Activated naive CD4-positive, alpha-beta T cell treated with anti-CD3 and anti-CD28 coated beads, Interleukin-2, amount 50 U/mL, for 16 hours (primary cell): ENCODE measurements around the gene GSG1L.

Experiments
- DNase-seq: peaks from one replicate; pipeline ENCODE4 v3.0.0-alpha.2; 2020

Gene GSG1L

GRCh38 chr16:27805828-27806351, 257.6 kb downstream of the GSG1L start:
- DNase-seq = no peak

- no peak for DNase-seq
These were observed 259.6 kb downstream of the GSG1L start for GRCh38 chr16:27803775-27804549.

- DNase-seq = no peak
These were observed 260.7 kb downstream of the GSG1L start for GRCh38 chr16:27802664-27803439.

- DNase-seq = no peak
These were observed 262.1 kb downstream of the GSG1L start for GRCh38 chr16:27801289-27801945.

GRCh38 chr16:27800817-27801216, 262.7 kb downstream of the GSG1L start:
- no peak for DNase-seq

GRCh38 chr16:27799896-27800295, 263.6 kb downstream of the GSG1L start:
- no peak for DNase-seq

GRCh38 chr16:27798241-27798640, 265.3 kb downstream of the GSG1L start:
- no peak for DNase-seq

GRCh38 chr16:27795992-27796614, 267.4 kb downstream of the GSG1L start:
- DNase-seq = no peak

GRCh38 chr16:27793249-27793622, 270.3 kb downstream of the GSG1L start:
- DNase-seq = no peak

GRCh38 chr16:27792486-27793248, 270.8 kb downstream of the GSG1L start:
- DNase-seq = no peak

GRCh38 chr16:27791404-27791719, 272.2 kb downstream of the GSG1L start:
- no peak for DNase-seq

GRCh38 chr16:27790546-27791403, 272.7 kb downstream of the GSG1L start:
- DNase-seq = no peak

GRCh38 chr16:27789595-27790241, 273.8 kb downstream of the GSG1L start:
- DNase-seq = no peak

GRCh38 chr16:27789150-27789549, 274.4 kb downstream of the GSG1L start:
- no peak for DNase-seq

GRCh38 chr16:27787665-27788064, 275.8 kb downstream of the GSG1L start:
- DNase-seq = no peak

- DNase-seq = no peak
These were observed 276.4 kb downstream of the GSG1L start for GRCh38 chr16:27786923-27787625.

GRCh38 chr16:27786221-27786922, 277.1 kb downstream of the GSG1L start:
- no peak for DNase-seq

- DNase-seq = no peak
These were observed 278.2 kb downstream of the GSG1L start for GRCh38 chr16:27785307-27785678.
